ENCODE data around the gene ERBB4.

DNA sequence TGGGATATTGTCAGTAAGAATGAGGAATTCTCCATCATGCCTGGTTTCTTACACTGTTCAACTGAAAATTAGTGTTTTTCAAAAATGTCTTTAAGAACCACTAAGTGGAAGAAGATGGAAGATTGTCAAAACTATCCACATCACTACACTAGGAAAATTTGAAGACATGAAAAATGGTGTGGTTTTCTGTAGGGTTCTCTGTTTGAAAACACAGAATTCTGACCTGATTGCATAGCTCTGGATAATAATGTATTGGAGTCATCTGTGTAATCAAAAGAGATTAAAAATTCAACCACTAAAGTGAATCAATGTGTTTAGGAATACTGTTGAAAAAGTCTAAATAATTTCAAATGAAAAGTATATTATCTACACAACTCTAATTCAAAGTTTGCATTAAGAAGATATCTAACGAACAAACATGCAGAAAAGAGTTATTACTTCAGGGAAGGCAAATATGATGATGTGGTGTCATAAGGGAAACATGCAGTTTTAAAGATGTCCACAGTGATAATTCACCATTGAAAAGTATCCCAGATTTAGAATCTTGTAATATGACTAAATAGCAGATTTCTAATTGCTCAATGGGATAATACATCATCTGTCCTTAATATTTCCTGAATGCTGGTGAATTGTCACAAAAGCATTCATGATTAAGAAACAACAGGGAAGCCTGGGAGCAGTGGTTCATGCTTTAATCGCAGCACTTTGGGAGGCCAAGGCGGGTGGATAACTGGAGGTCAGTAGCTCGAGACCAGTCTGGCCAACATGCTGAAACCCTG lies 116.9 kb downstream of the ERBB4 start:
- TF ChIP-seq, protein P1, sequence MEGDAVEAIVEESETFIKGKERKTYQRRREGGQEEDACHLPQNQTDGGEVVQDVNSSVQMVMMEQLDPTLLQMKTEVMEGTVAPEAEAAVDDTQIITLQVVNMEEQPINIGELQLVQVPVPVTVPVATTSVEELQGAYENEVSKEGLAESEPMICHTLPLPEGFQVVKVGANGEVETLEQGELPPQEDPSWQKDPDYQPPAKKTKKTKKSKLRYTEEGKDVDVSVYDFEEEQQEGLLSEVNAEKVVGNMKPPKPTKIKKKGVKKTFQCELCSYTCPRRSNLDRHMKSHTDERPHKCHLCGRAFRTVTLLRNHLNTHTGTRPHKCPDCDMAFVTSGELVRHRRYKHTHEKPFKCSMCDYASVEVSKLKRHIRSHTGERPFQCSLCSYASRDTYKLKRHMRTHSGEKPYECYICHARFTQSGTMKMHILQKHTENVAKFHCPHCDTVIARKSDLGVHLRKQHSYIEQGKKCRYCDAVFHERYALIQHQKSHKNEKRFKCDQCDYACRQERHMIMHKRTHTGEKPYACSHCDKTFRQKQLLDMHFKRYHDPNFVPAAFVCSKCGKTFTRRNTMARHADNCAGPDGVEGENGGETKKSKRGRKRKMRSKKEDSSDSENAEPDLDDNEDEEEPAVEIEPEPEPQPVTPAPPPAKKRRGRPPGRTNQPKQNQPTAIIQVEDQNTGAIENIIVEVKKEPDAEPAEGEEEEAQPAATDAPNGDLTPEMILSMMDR (conservative IDR thresholded peaks at IDR 0.05; ENCODE audit: low read length), result no peak
- TF ChIP-seq EZH2phosphoT487 (IDR thresholded peaks at IDR 0.05; ENCODE audit: borderline replicate concordance, low read depth, low read length), result no peak
